CD4-positive, alpha-beta T cell treated with Interleukin-12 subunit alpha and Interleukin-12 subunit beta, for 1 hour (primary cell): ENCODE measurements around the gene PXYLP1.
A peak's percentile ranks its signal among the peaks of the same experiment; 100 is the strongest.

ENCODE experiments used
- DNase-seq: peaks from one replicate; pipeline ENCODE4 v3.0.0-alpha.2; 2020

Gene PXYLP1

GRCh38 chr3:141229132-141229531 lies 2.5 kb upstream of the PXYLP1 start:
- DNase-seq, result no peak

DNA sequence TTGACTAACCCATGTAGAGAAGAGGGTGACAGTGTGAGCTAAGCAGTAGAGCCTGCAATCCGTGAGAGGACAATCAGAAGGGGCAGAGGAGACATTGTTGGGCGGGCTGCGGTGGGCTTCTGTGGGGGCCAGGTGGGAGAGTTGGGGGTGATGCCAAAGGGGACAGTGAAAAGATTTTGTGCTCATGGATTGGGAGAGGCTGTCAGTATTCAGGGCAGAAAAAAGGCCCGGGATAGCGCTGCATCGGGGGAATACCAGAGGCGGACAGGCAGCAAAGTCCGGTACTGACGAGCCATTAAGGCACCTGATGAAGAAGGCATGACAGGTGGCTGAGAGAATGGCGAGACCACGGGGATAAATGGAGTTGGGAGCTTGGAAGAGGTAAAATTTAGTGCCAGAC lies 1.3 kb upstream of the PXYLP1 start:
- DNase-seq, result no peak

DNA sequence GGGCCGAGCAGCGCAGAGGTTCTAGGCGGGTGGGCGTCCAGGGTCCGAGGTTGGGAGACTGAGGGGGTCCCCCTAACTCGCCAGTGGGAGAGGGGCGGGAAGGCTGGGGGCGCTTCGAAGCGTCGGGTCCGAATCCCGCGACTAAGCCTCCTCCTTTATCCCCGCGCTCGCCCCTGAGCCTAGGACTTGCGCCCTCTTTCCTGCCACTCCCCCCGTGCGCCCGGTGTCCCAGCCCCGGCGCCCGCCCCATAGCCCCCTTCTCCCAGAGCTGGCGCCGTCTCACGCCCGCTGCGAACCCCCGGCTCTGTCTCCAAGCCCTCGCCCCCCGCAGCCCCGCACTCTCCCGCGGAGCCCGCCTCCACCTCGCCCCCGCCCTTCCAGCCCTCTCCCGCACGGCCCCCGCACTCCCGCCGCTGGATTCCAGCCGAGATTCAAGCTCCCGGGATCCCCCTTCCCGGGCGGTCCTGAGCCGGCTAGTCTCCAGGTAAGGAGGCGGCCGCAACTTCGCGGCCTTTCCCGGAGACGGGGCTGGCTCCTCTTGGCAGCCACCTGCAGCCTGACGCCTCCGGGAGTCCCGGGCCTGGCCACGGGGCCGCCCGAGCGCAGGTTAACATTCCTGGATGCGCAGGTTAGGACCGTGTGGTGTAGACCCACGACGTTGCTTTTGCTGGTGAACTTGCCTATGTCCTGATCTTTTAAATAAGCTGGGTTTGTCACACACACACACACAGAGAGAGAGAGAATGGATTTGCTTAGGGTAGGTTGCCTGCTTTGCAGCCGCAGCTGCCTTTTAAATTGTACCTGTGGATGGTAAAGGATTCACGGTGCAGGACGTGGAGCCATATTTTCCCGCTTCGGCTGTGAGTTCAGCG lies 563 bp downstream of the PXYLP1 start:
- peak; percentile 32 for DNase-seq

DNA sequence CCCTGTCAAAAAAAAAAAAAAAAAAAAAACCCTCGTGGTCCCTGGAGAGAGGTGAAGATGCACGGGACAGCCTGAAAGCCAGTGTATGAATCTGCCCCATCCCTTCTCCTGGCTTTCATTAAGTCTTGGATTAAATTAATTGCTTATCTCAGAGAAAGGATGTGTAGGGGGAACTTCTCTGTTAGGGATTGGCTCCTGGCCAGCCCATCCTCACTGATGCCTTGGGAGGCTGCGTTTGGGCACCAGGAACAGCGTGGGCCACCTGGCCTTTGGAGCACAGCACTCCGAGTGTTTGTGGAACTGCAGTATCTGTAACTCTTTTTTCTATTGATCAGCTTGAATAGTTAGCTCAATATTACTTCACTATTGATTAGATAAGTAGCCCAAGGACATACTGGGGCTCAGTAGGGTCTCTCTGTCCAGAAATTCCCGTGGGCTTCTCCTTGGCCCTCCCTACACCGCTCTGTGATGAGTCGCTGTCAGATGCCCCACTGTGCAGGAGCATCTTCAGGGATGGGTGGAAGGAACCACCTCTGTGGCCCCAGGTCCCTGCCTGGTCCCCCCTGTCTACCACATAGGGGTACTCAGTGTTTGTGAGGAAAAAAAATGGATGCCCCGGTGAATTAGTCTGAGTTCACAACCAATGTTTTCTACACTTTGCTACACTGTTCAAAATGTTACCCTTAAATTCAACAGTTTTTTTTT lies 2.0 kb downstream of the PXYLP1 start:
- DNase-seq, result no peak

DNA sequence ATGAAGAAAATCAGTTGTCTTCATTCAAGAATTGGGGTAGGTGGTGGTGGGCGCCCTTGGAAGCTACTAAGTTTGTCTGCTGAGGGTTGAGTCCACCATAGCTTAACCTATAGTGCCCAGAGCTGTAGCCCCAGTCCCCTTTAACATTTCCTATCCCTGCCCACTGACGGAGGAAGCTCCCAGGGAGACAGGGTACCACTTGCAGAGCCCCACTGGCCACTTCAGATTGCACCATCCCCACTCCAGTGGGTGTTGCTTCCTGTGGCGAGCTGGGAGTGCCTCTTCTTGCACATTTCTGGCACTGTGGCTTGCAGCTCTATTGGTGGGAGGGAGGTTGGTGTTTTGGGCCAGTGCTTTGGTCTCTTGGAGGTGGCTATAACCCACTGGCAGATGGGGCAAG lies 2.7 kb downstream of the PXYLP1 start:
- DNase-seq, result no peak

- DNase-seq, result no peak
Observed at GRCh38 chr3:141235661-141236171, 4.1 kb downstream of the PXYLP1 start.

DNA sequence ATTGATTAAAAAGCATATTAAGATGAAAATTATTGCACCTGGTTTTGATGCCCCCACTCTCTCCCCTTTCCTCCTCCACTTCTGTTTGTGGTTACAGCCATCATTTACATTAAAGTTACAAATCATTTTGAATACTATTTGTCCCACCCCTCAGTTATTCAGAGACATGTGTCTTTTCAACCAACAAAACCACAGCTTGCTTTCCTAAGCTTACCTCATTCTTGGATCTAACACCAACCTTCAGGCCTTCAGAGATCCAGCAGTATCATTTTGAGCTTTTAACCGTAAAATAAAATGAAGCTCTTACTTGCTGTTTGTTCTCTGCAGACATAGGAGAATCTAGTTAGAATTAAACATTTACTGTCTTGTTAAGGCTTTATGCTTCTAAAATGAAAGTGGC lies 4.7 kb downstream of the PXYLP1 start:
- DNase-seq, result no peak

- no peak for DNase-seq
Observed at GRCh38 chr3:141237701-141238521, 6.3 kb downstream of the PXYLP1 start.

DNA sequence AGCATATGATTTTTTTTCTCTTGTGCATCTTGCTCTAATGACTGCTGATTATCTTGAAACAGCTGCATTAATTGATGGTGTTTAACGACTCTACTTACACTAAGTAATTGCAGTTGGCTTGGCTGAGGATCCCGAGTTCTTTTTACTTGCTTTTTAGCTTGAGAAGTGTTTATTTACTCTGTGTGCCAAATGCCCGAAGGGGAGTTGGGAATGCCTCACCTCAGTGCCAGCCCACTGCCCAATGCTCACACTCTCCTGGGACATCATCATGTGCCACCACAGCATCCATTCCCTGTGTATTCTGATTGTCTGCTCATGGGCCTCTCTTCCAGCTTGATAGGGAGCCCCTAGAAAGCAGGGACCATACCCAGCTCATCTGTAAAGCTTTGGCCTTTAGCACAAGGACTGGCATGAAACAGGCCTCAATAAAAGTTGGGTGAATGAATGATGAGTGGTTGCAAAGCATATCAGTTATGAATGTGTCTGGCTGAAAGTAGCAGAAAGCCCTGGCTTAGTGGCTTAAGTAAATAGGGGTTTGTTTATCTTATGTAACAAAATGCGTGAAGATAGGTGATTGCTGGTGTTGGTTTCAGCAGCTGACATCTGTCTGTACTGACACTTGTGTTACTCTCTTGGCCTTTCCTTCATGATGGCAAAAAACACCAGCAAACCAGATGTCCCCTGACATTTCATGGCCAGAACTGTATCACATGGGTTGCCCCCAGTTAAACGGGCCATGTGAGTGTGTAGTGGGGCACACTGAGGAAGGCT lies 8.1 kb downstream of the PXYLP1 start:
- no peak for DNase-seq

DNA sequence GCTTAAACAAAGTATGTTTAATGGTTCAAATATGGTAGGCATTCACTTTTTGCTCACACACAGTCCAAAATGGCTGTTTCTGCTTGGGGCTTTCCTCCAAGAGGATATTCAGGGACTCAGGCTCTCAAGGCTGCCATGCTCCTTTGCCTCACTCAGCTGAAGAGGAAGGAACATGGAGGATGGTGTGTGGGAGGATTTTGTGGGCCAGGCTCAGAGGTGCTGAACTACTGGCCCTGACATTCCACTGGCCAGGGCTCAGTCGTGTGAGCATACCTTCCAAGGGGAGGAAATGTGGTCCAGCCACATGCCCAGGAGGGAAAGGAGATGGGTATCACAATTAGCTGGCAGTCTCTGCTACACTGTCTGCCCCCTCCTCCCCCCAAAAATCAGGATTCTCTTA lies 8.7 kb downstream of the PXYLP1 start:
- DNase-seq, result no peak

DNA sequence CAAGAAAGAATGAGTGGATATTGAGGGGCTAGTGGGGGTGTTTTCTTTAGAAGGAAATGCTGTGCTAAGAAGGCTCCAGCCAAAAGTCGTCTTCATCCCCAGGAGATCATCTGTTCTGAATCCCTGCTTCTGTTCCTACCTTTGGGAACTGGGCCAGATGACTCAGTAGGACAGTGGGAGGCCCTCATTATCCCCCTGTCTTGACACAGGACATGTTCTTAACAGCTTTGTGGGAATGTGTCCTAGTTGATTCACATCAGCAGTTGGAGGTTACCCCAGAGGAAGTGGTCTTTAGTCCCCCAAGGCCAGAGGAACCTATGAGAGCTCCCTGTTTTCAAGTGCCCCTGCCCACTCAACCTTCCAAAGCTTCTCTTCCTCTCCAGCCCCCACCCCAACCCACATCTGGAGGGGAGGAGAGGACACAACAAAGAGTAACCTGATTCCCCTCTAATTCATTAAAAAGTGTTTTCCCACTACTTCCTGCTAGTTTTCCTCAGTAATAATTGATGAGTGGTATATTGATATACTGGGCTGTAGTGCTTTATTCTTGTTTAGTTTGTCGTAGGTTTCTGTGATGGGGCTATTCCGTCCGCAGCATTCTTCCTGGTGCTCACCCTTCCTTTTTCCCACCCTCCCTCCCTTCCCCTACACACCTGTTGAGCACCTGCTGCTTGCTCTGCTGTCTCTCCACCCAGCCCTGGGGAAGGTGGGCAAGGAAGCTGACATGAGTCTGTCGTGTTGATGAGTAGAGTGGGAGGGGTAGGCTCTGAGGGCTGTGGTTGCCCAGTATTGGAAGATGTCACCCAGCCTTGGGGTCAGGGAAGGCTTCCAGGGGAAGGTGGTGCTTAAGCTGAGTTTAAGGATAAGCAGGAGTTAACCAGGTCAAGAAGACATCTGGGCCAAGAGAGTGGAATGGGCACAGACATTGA lies 9.3 kb downstream of the PXYLP1 start:
- DNase-seq, result no peak

GRCh38 chr3:141241616-141242376 lies 10.2 kb downstream of the PXYLP1 start:
- DNase-seq, result no peak

DNA sequence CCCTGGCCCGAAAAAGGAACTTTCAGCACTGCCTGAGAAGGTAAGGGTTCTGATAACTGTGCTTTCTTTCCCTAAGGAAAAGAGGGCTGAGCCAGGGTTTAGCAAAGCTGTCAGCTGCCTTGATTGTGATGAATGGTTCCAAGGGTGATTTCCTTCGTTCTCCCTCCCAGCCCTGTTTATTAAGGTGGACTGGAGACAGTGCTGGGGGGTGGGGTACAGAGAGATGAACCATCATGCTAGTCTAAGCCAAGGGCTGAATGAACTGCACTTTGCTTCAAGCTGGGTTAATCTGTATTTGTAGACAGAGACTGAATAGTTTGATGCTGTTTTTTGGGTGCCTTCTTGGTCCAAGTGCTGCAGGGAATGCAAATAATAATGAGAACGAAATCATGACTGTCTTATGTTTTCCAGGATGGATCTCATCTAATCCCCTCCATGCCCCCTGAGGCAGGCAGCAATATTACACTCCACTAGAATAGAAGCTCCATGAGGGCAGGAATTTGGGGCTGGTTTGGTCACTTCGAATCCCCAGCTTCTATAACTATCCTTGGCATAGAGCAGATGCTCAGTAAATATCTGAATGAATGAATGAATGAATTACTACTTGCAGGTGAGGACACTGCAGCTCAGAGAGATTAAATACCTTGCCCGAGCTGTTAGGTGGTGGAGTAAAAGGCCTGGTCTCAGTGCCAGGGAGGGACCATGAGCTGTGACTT lies 10.9 kb downstream of the PXYLP1 start:
- no peak for DNase-seq

GRCh38 chr3:141243271-141243707 lies 11.7 kb downstream of the PXYLP1 start:
- DNase-seq, result peak; percentile 51

DNA sequence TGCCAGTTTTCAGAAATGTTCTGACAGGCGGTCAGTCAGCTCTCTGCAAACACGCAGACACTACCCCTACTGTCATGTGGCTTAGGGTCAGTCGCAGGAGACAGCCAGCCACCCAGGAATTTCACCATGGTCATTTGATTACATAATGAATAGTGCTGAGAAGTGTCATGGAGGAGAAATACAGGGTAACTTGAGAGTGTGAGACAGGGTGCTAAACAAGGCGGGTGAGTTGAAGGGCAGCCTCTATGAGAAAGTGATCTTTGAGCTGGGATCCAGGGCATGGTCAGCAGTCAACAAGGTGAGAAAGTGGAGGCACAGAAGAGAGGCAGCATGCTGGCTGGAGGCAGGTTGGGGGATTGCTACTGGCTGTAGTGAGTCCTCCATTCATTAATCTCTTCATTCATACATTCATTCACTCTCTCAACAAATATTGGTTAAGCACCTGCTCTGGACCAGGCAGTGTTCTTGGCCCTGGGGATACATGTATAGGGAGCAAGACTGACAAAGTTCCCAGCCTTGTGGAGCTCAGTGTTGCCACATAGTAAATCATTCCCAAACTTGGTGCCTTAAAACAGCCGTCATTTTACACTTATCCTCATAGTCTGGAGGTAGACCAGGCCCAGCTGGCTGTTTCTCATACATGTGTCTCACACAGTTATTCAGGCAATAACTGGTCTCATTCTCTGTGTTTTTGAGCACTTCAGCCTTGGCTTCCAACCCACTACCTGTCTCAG lies 14.8 kb downstream of the PXYLP1 start:
- DNase-seq, result no peak

- no peak for DNase-seq
Observed at GRCh38 chr3:141246958-141247301, 15.3 kb downstream of the PXYLP1 start.

- no peak for DNase-seq
Observed at GRCh38 chr3:141248064-141248463, 16.4 kb downstream of the PXYLP1 start.

DNA sequence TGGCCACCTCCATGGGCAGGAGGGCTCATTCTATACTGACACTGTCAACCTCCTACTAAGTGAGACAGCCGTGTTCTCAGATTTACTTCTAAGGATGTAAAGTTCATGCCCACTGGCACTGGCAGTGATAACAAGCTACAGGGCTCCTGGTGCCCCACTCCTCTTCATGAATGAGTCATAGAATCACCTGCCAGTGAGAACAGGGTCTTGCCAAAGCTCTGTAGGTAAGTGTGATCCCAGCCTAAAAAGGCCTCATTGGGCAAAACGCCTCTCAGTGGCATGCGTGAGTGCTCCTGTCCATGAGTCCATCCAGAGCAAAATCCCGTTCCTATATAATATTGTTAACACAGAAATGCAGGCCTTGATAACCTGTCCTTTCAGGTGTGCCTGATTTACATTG lies 17.4 kb downstream of the PXYLP1 start:
- DNase-seq, result no peak

DNA sequence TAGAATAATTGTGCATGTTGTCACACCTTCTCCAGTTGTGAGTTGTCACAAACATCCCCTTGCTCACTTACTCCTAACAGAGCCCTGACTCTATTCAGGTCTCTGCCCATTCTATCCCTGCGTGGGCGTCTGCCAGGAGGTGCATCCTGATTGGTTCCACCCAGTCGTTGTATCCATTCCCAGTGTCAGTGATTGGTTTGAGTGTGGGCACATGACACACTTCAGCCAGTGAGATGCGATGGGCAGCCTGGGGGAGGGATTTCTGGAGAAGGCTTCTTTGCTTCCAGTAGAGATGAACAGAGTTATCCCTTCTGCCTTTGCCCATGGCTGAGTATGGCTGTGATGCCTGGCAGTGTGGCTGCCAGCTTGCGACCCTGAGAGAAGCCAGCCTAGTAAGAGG lies 18.7 kb downstream of the PXYLP1 start:
- DNase-seq, result no peak
